ENCODE measurements around the gene MYO1A. TPM values are rescaled to one million over a fixed set of nuclear protein-coding genes. Genes with fewer than 3 reads are reported as not detected.

MYO1A gene
- total and polyA plus RNA-seq, 10 of the 15 experiments (the other 5 are each of a cell fraction or from before 2014, with no cell fraction given), result 0.01 to 0.34 (median 0.15) TPM; not detected in 2

- ATAC-seq (no peak), DNase-seq (ENCODE audit: low read depth, low spot score) (no peak), FAIRE-seq (no peak)
- WGBS (ENCODE audit: insufficient coverage, insufficient replicate concordance, low lambda C conversion rate, missing lambda C conversion rate), result 17% methylated on average over 5 of the region's 5 CpGs
- Histone ChIP-seq H3K4me2 (ENCODE audit: control insufficient read depth, insufficient read depth) (no peak overlapping the region), H3K27ac (ENCODE audit: control insufficient read depth, insufficient read depth) (no peak overlapping the region), H3K9ac (ENCODE audit: control insufficient read depth, insufficient read depth, low read length) (no peak overlapping the region), H3K36me3 (ENCODE audit: control insufficient read depth in 2 of 2, insufficient read depth in 2 of 2, low read length in 1 of 2) (no peaks in the 10 kb centered on the region), H3K79me2 (ENCODE audit: control insufficient read depth, insufficient read depth, low read length) (no peaks in the 10 kb centered on the region), H3K9me3 (replicated peaks; ENCODE audit: control insufficient read depth, insufficient read depth, low read length) (no peaks in the 10 kb centered on the region), H2AFZ (ENCODE audit: control insufficient read depth, low read depth, low read length) (no peak overlapping the region), H3K27me3 (replicated peaks in 1 of 2; ENCODE audit: control insufficient read depth in 2 of 2, insufficient read depth in 2 of 2, low read length in 1 of 2) (no peaks in the 10 kb centered on the region; a peak in 1 of 4 replicates), H3K4me1 (ENCODE audit: control insufficient read depth, insufficient read depth, low read length) (peaks cover 11% of the 10 kb centered on the region), H4K20me1 (ENCODE audit: control insufficient read depth, insufficient read depth) (no peaks in the 10 kb centered on the region), H3K4me3 (no peak overlapping the region)
- CTCF ChIA-PET, result interaction anchor here (0.7 to 2.0 kb wide), 9 partner anchors 10 to 156 kb away, joined by 3 to 8 read pairs (median 4); no protein-coding TSS in a partner anchor
- BruUV-seq (replicated peaks), result no TSS peak
- RAD21 ChIA-PET (ENCODE audit: unreplicated experiment), result interaction anchor here (0.6 to 2.0 kb wide), 3 partner anchors 10 to 692 kb away, joined by 3 to 9 read pairs (median 6); partner anchors contain the start of gene STAT6
- intact Hi-C loops (cut with micrococcal nuclease; ENCODE audit: unreplicated experiment) (no loop called here), in situ Hi-C loops (cut with MboI) (no loop called here)
- POLR2A ChIA-PET, result interaction anchor here (1.0 kb wide), 1 partner anchor 10 kb away, joined by 5 read pairs; no protein-coding TSS in a partner anchor
- SMC1A ChIA-PET (ENCODE audit: uncharacterized antibody, unreplicated experiment), result interaction anchor here (1.0 to 1.9 kb wide), 3 partner anchors 11 to 84 kb away, joined by 3 to 8 read pairs (median 5); no protein-coding TSS in a partner anchor
- no peak for TF ChIP-seq CTCF (IDR thresholded peaks at IDR 0.05 in 2 of 3, conservative IDR thresholded peaks at IDR 0.05 in 1 of 3; ENCODE audit: control insufficient read depth in 2 of 3, extremely low read depth in 1 of 3, insufficient read depth in 1 of 3, low read depth in 3 of 3, low read length in 3 of 3)
- no peak for TF ChIP-seq SUZ12 (IDR thresholded peaks at IDR 0.05; ENCODE audit: unreplicated experiment)
- TF ChIP-seq SMAD1 (IDR thresholded peaks at IDR 0.05; ENCODE audit: low read depth, partially characterized antibody), result no peak
- TF ChIP-seq CUX1 (IDR thresholded peaks at IDR 0.05; ENCODE audit: insufficient replicate concordance, low read depth, low read length), result no peak
- TF ChIP-seq ZNF384 (IDR thresholded peaks at IDR 0.05; ENCODE audit: borderline replicate concordance, low read depth, low read length), result no peak
- TF ChIP-seq MYC (IDR thresholded peaks at IDR 0.05; ENCODE audit: insufficient read depth, insufficient read length, insufficient replicate concordance, low read length, severe bottlenecking), result no peak
- no peak for TF ChIP-seq SKIL (IDR thresholded peaks at IDR 0.05; ENCODE audit: low read depth, poor library complexity, severe bottlenecking)
- TF ChIP-seq SP1 (IDR thresholded peaks at IDR 0.05; ENCODE audit: low read depth, low read length), result no peak
- no peak for TF ChIP-seq KDM1A (IDR thresholded peaks at IDR 0.05; ENCODE audit: borderline replicate concordance)
- TF ChIP-seq EP300 (IDR thresholded peaks at IDR 0.05; ENCODE audit: borderline replicate concordance in 1 of 2, control insufficient read depth in 1 of 2, low read depth in 2 of 2, low read length in 2 of 2), result no peak
- no peak for TF ChIP-seq ZBED1 (IDR thresholded peaks at IDR 0.05; ENCODE audit: borderline replicate concordance)
- no peak for TF ChIP-seq ZNF622 (IDR thresholded peaks at IDR 0.05)
Measured at GRCh38 chr12:57027805-57028153, 22.1 kb downstream of the MYO1A start.

Measured in GM12878 (cell line).